ENCODE measurements around the gene CEP170B.
"Not testable (repeated sequence)": the region's sequence is repeated elsewhere in the genome, so short reads cannot be mapped to it uniquely, and the experiment has no call there.

Gene CEP170B

GRCh38 chr14:104879983-104880565 is 15.0 kb downstream of the CEP170B start:
- DNase-seq, result no peak

GRCh38 chr14:104880584-104881210 is 15.6 kb downstream of the CEP170B start:
- no peak for DNase-seq

GRCh38 chr14:104881369-104881979 is 16.4 kb downstream of the CEP170B start:
- DNase-seq, result no peak

GRCh38 chr14:104882325-104882973 is 17.4 kb downstream of the CEP170B start:
- no peak for DNase-seq

- DNase-seq, result no peak
Measured at GRCh38 chr14:104882991-104883660, 18.1 kb downstream of the CEP170B start.

GRCh38 chr14:104883681-104884361 is 18.8 kb downstream of the CEP170B start:
- no peak for DNase-seq

GRCh38 chr14:104884381-104884780 is 19.3 kb downstream of the CEP170B start:
- not testable (repeated sequence) for DNase-seq

- DNase-seq, result no peak
Measured at GRCh38 chr14:104885031-104885972, 20.2 kb downstream of the CEP170B start.

GRCh38 chr14:104885973-104886689 is 21.1 kb downstream of the CEP170B start:
- DNase-seq, result no peak

GRCh38 chr14:104886690-104887622 is 21.9 kb downstream of the CEP170B start:
- DNase-seq, result no peak

- DNase-seq, result no peak
Measured at GRCh38 chr14:104887623-104888488, 22.8 kb downstream of the CEP170B start.

- DNase-seq, result no peak
Measured at GRCh38 chr14:104888489-104889374, 23.7 kb downstream of the CEP170B start.

GRCh38 chr14:104889375-104889757 is 24.3 kb downstream of the CEP170B start:
- no peak for DNase-seq

- DNase-seq, result not testable (repeated sequence)
Measured at GRCh38 chr14:104890292-104890691, 25.2 kb downstream of the CEP170B start.

- DNase-seq, result no peak
Measured at GRCh38 chr14:104891121-104891551, 26.1 kb downstream of the CEP170B start.

- no peak for DNase-seq
Measured at GRCh38 chr14:104891664-104892530, 26.8 kb downstream of the CEP170B start.
